Stimulated activated CD4-positive, alpha-beta T cell treated with anti-CD3 and anti-CD28 coated beads, Interleukin-1b, Interleukin-23, amount 100 ng/mL, for 1 hour (primary cell): ENCODE data around the gene CD52.

Experiments used
- DNase-seq, 2 donors: peaks; one replicate each; pipeline ENCODE4 v3.0.0-alpha.2; 2020; ENCODE audit warnings: low read depth in 2 of 2

The CD52 gene

GRCh38 chr1:26317612-26318337 is at the start of gene CD52:
CD52 (plus strand) TSS chr1:26317958; CDS start chr1:26318018, 60 bp downstream.
- DNase-seq: peak in 1 of 2 donors; percentile 53

- DNase-seq: no peak
Observed at GRCh38 chr1:26268290-26269197, 49.2 kb upstream of the CD52 start.

- no peak for DNase-seq
Observed at GRCh38 chr1:26269198-26269550, 48.6 kb upstream of the CD52 start.

DNA sequence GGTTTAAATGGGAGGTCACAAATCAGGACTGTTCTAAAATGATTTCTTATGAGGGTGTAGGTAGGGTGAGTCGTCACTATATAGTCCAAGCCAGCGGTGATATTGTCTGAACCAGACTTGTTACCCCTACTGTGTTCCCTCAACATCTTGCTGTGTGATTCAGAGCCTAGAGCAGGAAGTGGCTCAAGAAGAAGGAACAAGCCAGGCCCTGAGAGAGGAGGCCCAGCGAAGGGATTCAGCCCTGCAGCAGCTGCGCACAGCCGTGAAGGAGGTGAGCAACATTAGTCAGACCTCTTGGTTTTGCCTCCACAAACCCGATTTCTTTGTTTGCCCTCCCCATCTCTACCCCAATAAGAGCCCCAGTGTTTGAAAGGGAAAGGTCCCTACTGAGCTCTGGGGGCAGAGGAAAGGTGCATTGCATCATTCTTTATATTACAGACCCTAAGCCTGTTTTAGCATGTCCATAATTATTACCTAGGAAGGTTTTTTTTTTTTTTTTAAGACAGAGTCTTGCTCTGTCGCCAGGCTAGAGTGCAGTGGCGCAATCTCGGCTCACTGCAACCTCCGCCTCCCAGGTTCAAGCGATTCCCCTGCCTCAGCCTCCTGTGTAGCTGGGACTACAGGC is 42.8 kb upstream of the CD52 start:
- no peak for DNase-seq

DNA sequence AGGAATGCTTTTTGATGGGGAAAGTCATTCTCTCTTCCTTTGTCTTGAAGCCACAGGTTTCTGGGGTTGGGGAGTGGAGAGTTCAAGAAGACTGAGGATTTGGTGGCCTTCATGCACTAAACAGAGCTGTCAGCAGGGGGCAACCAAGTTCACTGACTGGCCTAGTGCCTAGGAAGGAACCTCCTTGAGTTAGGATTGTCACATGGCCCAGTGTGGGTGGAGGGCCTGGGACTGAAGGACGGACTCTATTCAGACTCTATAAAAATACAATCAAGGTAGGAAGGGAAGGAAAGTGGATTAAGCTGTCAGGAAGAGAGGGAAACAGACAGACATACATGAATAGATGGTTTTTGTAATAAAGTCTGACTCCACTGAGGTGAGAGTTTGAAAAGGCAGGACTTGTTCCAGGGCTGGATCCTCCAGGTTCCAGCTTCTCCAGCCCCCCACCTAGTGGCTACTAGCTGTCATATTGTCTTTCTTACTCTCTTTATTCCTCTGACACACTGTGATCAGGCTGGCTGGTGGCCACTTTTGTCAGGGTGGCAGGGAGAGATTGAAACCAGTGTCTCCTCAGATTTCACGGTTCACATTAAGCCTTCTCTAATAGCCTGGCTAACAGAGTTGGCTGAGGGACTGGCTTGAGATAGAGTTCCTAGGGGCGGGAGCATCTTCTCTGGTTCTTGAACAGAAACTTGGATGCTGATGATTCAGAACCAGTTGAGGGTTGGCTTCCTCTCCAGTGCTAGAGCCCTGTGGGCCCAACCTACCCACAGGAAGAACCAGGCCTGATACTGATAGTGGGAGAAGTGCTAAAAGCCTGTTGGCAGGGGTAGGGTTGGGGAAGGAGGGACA is 42.0 kb upstream of the CD52 start:
- DNase-seq: peak; percentile 39 to 68

DNA sequence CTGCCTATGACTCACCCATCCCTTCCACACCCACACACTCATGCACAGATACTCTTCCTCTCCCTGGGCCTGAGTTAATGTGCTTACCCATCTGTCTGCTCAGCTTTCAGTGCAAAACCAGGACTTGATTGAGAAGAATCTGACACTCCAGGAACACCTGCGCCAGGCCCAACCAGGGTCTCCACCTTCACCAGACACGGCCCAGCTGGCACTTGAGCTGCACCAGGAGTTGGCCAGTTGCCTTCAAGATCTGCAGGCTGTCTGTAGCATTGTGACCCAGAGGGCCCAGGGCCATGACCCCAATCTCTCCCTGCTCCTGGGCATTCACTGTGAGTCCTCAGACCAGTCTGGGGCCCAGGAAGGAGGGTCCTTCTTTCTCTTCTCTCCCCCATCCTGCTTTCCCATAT is 41.3 kb upstream of the CD52 start:
- DNase-seq: no peak

DNA sequence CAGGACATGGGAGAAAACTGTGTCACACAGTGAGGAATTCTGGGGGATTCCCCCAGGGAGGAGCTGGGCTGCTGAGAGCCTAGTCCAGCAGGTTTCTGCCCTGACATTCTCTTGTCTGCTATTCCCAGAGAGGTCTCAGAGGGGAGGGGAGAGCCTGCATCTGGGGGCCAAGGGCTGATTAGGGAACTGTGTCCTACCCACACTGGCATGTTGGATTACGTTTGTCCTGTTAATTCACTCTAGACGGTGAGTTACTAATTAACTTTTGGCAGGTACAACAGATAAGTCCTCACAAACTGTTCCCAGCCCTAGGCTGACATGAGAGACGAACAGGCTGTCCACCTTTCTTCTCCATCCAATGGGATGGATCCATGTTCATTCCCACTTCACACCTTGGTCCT is 40.5 kb upstream of the CD52 start:
- DNase-seq: no peak

DNA sequence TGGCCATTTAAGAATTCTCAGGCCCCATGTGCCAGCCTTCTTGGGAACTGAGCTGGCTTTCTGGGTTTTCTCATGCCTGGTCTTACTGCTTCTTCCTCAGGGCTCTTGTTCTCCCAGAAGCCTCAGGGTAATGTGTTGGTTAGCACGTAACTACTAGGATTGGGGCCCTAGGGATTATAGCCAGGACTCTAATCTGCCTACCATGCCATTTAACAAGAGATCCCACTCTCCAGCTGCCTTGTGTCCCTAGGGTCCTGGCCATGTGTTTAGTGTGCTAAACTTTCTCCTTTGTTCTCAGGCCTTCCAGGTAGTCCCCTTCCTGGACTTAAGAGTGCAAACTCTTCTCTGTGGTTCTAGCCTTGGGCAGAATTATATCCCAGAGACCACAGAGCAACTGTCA is 40.0 kb upstream of the CD52 start:
- DNase-seq: no peak

- DNase-seq: no peak
Observed at GRCh38 chr1:26278303-26278702, 39.5 kb upstream of the CD52 start.

- DNase-seq: no peak
Observed at GRCh38 chr1:26278724-26279455, 38.9 kb upstream of the CD52 start.

- peak; percentile 67 to 68 for DNase-seq
Observed at GRCh38 chr1:26279456-26280332, 38.1 kb upstream of the CD52 start, which contains the start of gene SH3BGRL3. SH3BGRL3 (plus strand) TSS chr1:26280086; CDS start chr1:26280156, 70 bp downstream.

GRCh38 chr1:26280333-26281042 is 37.3 kb upstream of the CD52 start:
- DNase-seq: no peak

DNA sequence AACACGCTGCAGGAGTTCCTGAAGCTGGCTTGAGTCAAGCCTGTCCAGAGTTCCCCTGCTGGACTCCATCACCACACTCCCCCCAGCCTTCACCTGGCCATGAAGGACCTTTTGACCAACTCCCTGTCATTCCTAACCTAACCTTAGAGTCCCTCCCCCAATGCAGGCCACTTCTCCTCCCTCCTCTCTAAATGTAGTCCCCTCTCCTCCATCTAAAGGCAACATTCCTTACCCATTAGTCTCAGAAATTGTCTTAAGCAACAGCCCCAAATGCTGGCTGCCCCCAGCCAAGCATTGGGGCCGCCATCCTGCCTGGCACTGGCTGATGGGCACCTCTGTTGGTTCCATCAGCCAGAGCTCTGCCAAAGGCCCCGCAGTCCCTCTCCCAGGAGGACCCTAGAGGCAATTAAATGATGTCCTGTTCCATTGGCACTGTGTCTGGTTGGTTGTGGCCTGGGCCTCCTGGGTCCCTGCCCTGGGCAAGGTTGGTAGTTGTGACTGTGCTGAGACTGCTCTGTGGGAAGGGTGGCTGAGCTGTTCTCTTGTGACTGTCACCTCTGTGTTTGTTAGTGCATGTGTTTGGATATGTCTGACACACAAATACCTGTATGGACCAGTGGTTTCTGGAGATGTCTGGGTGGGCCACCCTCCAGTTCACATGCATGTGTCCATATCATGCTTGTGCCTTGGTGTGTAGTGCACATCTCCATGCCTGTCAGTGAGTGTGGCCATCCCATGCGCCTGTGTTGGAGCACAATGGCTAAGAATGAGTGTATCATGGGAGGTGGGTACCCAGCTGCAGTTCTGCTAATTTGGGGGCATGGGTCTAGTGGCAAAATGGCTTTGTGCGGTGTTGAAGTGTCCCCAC is 36.4 kb upstream of the CD52 start:
- DNase-seq: no peak

DNA sequence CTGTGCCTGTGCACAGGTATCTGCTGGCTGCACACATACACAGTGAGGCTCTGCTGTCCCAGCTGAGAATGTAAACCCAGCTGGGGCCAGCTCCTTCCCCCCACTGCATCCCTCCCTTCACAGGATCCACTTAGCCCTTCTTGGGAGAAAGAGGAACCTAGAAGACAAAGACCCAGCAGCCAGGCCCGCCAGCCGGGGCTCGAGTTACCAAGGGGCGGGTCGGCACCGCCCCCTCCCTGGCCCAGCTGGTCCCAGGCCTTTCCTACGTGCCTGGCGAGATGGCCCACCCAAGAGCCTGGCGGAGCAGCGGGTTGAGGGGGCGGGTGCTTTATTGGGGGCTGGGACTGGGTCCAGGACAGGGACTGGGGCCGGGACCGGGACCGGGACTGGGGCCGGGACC is 35.8 kb upstream of the CD52 start:
- no peak for DNase-seq

- DNase-seq: no peak
Observed at GRCh38 chr1:26282401-26282918, 35.3 kb upstream of the CD52 start.

DNA sequence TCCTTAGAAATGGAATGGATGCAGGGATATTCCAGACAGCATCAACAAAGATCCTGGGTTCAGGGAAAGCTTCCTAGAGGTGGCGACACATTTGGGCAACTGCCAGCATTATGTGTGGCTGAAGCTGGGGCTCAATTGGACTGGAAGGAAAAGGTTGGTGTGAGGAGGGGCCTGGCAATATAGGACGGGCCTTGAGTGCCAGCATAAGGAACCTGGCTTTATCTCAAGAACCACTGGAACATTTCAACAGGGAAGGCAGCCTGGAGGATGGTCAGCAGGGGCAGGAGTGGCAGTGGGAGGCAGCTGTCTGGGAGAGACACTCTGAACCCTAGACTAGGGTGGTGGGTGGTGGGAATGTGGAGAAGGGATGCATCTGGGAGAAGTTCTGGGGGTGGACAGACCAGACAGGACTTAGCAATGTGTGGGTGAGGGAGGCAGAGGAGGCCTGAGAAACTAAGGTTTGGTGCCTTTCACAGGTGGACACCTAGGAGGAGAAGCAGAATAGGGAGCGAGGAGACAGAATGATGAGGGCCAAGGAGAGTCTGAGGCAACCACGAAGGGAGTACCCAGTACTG is 34.4 kb upstream of the CD52 start:
- DNase-seq: no peak

DNA sequence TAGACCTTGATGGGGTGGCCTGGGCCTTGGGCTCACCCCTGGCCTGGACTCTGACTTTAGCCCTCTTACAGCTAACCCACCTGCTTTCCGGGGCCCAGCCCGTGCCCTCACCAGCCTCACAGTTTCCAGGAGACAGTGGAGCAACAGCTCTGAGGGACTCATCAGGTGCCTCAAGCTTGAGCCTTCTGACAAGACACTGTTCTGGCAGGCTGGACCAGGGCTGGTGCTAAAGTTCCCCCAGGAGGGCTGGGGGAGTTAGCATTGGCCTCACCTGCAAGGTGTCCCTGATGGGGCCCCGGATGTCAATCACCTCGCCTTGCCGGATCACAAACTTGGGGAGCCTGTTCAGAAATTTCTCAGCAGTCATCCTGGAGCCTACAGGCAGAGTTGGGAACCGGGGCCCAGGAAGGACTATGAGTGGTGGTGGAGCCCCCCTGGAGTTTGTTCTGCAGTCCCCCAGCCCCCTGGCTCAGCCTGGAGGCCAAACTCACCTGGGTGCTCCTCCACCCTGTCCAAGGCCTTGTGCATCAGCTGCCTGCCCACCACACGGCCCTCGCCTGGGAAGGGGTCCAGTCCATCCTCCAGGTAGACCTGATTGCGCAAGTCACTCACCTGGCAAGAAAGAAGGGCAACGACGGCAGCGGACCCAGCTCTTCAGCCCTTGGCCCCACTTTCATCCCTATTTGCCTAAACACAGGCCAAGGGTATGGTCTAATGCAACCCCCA is 33.7 kb upstream of the CD52 start:
- DNase-seq: no peak
